HCT116 (cell line): ENCODE results near the gene TAF5. TPM values are rescaled to one million over a fixed set of nuclear protein-coding genes. Genes with fewer than 3 reads are reported as not detected.

ENCODE experiments used
- ATAC-seq: fragments of 200-7000 bp; cut with Tn5 transposase; 2 replicates; pipeline ENCODE4 v1.9.1; 2020; ENCODE audit warnings: mild to moderate bottlenecking, moderate library complexity
- BruUV-seq: library from RNA; stranded (reverse); fragments of 400-500 nt; replicated peaks from 2 replicates; lab custom pipeline; 2021; lab: Mats Ljungman, UMichigan
- CTCF ChIA-PET: fragments of 300-600 bp; sonication (Branson Sonifier 250); formaldehyde crosslinking; loops from one replicate; lab custom pipeline; 2021; ENCODE audit warnings: antibody characterized with exemption; lab: Charles Lee
- POLR2A ChIA-PET: fragments of 300-600, 350-600 bp; sonication (Branson Sonifier 250); formaldehyde crosslinking; loops from one replicate; lab custom pipeline; 2021; ENCODE audit warnings: antibody characterized with exemption; lab: Charles Lee
- RAD21 ChIA-PET, 2 experiments: fragments of 300-600 bp; sonication (Branson Sonifier 250); formaldehyde crosslinking; loops; one replicate each; lab custom pipeline; 2023; ENCODE audit warnings: low total read pairs in 2 of 2; ENCODE audit not compliant: uncharacterized antibody in 2 of 2, unreplicated experiment in 2 of 2, low non-redundant PET in 1 of 2; lab: Charles Lee
- DNase-seq: peaks from one replicate; pipeline ENCODE4 v3.0.0-alpha.2; 2010; ENCODE audit warnings: low read depth, low spot score
- H2AFZ ChIP-seq: fragments of 200-600 bp; shearing (Covaris generic), sonication (generic); 2 replicates; pipeline ENCODE4 v1.6.1; 2017; ENCODE audit warnings: low read depth, mixed run types, mixed read lengths, antibody characterized with exemption, low read length; ENCODE audit not compliant: poor library complexity, severe bottlenecking
- H3K27ac ChIP-seq: 2 replicates; pipeline ENCODE4 v1.5.1; 2012; ENCODE audit warnings: low read depth, low read length
- H3K27me3 ChIP-seq: fragments of 200-600 bp; sonication (generic); 2 replicates; pipeline ENCODE4 v1.6.1; 2016; ENCODE audit warnings: mixed run types, low read length, mixed read lengths; ENCODE audit not compliant: insufficient read depth
- H3K36me3 ChIP-seq, 2 experiments: fragments of 200-500 bp in 1 of 2; fragments of 200-600 bp in 1 of 2; sonication (Bioruptor generic) in 1 of 2; sonication (generic) in 1 of 2; 2 replicates each; pipeline versions ENCODE4 v1.5.1 to v1.6.1; 2014 to 2016; ENCODE audit warnings: low read length in 2 of 2, inconsistent platforms in 1 of 2, mixed read lengths in 1 of 2, mixed run types in 1 of 2; ENCODE audit not compliant: insufficient read depth in 2 of 2, control insufficient read depth in 1 of 2
- H3K4me1 ChIP-seq, 2 experiments: fragments of 200-600 bp in 1 of 2; sonication (generic) in 1 of 2; 2 replicates each; pipeline versions ENCODE4 v1.5.1 to v1.6.1; 2012 to 2017; ENCODE audit warnings: low read length in 2 of 2, inconsistent platforms in 1 of 2, mild to moderate bottlenecking in 1 of 2, mixed read lengths in 1 of 2, mixed run types in 1 of 2, moderate library complexity in 1 of 2; ENCODE audit not compliant: insufficient read depth in 2 of 2, control insufficient read depth in 1 of 2
- H3K4me2 ChIP-seq: fragments of 200-600 bp; sonication (generic); 2 replicates; pipeline ENCODE4 v1.6.1; 2017; ENCODE audit warnings: mixed run types, low read length, mixed read lengths
- H3K4me3 ChIP-seq, 2 experiments: fragments of 200-600 bp in 1 of 2; sonication (generic) in 1 of 2; replicated peaks in 1 of 2; 2 replicates each; pipeline ENCODE4 v1.5.1; 2011 to 2016; ENCODE audit warnings: low read length in 2 of 2, control low read depth in 1 of 2, low read depth in 1 of 2, mild to moderate bottlenecking in 1 of 2, mixed read lengths in 1 of 2, mixed run types in 1 of 2
- H3K79me2 ChIP-seq: fragments of 200-600 bp; sonication (generic); 2 replicates; pipeline ENCODE4 v1.6.1; 2017; ENCODE audit warnings: mild to moderate bottlenecking, mixed run types, low read length, moderate library complexity, mixed read lengths; ENCODE audit not compliant: insufficient read depth
- H3K9ac ChIP-seq: fragments of 200-600 bp; sonication (generic); 2 replicates; pipeline ENCODE4 v1.6.1; 2016; ENCODE audit warnings: low read length, mixed read lengths
- H3K9me2 ChIP-seq: fragments of 200-600 bp; sonication (generic), shearing (Covaris generic); 2 replicates; pipeline ENCODE4 v1.6.1; 2017; ENCODE audit warnings: mixed run types, mild to moderate bottlenecking, moderate library complexity; ENCODE audit not compliant: insufficient read depth
- H3K9me3 ChIP-seq, 2 experiments: fragments of 200-500 bp in 1 of 2; fragments of 200-600 bp in 1 of 2; sonication (Bioruptor generic) in 1 of 2; sonication (generic) in 1 of 2; 2 replicates each; pipeline ENCODE4 v1.6.1; 2014 to 2017; ENCODE audit warnings: low read length in 2 of 2, mixed read lengths in 2 of 2, inconsistent platforms in 1 of 2, low read depth in 1 of 2, mild to moderate bottlenecking in 1 of 2, mixed run types in 1 of 2, moderate library complexity in 1 of 2; ENCODE audit not compliant: control insufficient read depth in 1 of 2, insufficient read depth in 1 of 2
- H4K20me1 ChIP-seq: fragments of 200-600 bp; sonication (generic), shearing (Covaris generic); 2 replicates; pipeline ENCODE4 v1.6.1; 2017; ENCODE audit warnings: mixed run types, mild to moderate bottlenecking, moderate library complexity; ENCODE audit not compliant: insufficient read depth
- CBX3 ChIP-seq: IDR thresholded peaks from 2 replicates; pipeline ENCODE4 v1.6.1; 2012; ENCODE audit warnings: low read depth
- CEBPB ChIP-seq: IDR thresholded peaks from 2 replicates; pipeline ENCODE4 v1.6.1; 2012; ENCODE audit warnings: low read depth
- EGR1 ChIP-seq: IDR thresholded peaks from 2 replicates; pipeline ENCODE4 v1.6.1; 2012; ENCODE audit warnings: low read depth
- ELF1 ChIP-seq: IDR thresholded peaks from 2 replicates; pipeline ENCODE4 v1.6.1; 2012; ENCODE audit warnings: low read depth, borderline replicate concordance
- EZH2 ChIP-seq: fragments of 200-600 bp; sonication (generic); IDR thresholded peaks from 2 replicates; pipeline ENCODE4 v1.6.1; 2017; ENCODE audit warnings: antibody characterized with exemption, mixed run types
- EZH2phosphoT487 ChIP-seq: fragments of 200-600 bp; IDR thresholded peaks from 2 replicates; pipeline ENCODE4 v1.6.1; 2018; ENCODE audit warnings: antibody characterized with exemption, borderline replicate concordance
- RAD21 ChIP-seq: IDR thresholded peaks from 2 replicates; pipeline ENCODE4 v1.6.1; 2012; ENCODE audit warnings: low read depth, mild to moderate bottlenecking
- SIN3A ChIP-seq: IDR thresholded peaks from 2 replicates; pipeline ENCODE4 v1.6.1; 2012; ENCODE audit warnings: low read depth
- SP1 ChIP-seq: IDR thresholded peaks from 2 replicates; pipeline ENCODE4 v1.6.1; 2012; ENCODE audit warnings: low read depth
- TCF7L2 ChIP-seq: IDR thresholded peaks from 2 replicates; pipeline ENCODE4 v1.7.0; 2011; ENCODE audit warnings: borderline replicate concordance, inconsistent platforms; ENCODE audit not compliant: insufficient read depth, insufficient read length; ENCODE audit errors: extremely low read depth
- YY1 ChIP-seq: IDR thresholded peaks from 2 replicates; pipeline ENCODE4 v1.6.1; 2011; ENCODE audit warnings: low read length, low read depth, moderate library complexity, mild to moderate bottlenecking; ENCODE audit not compliant: insufficient replicate concordance; ENCODE audit errors: extremely low read depth
- ZFX ChIP-seq: fragments of 450-650 bp; IDR thresholded peaks from 2 replicates; pipeline ENCODE4 v1.6.1; 2017
- intact Hi-C: fragments of 100-400 bp; cut with micrococcal nuclease; formaldehyde crosslinking; loops from 2 replicates; pipeline ENCODE4 v1.10.0; 2022
- total RNA-seq: library from RNA; stranded (reverse); gene quantifications from one replicate; pipeline ENCODE4 v1.2.1, GENCODE V29; 2021; ENCODE audit not compliant: unreplicated experiment
- TF ChIP-seq, protein P1 (sequence below), 3 experiments: fragments of 200-600 bp in 1 of 3; sonication (generic) in 1 of 3; IDR thresholded peaks in 2 of 3; conservative IDR thresholded peaks in 1 of 3; 2 replicates each; pipeline ENCODE4 v1.5.1; 2012 to 2017; ENCODE audit warnings: low read depth in 2 of 3, low read length in 2 of 3, antibody characterized with exemption in 1 of 3, borderline replicate concordance in 1 of 3, control low read depth in 1 of 3, mild to moderate bottlenecking in 1 of 3, mixed read lengths in 1 of 3, mixed run types in 1 of 3, moderate library complexity in 1 of 3; ENCODE audit not compliant: insufficient read depth in 1 of 3

Gene TAF5
- total RNA-seq, 1 experiment from 2014 or later, result 9.2 TPM

DNA sequence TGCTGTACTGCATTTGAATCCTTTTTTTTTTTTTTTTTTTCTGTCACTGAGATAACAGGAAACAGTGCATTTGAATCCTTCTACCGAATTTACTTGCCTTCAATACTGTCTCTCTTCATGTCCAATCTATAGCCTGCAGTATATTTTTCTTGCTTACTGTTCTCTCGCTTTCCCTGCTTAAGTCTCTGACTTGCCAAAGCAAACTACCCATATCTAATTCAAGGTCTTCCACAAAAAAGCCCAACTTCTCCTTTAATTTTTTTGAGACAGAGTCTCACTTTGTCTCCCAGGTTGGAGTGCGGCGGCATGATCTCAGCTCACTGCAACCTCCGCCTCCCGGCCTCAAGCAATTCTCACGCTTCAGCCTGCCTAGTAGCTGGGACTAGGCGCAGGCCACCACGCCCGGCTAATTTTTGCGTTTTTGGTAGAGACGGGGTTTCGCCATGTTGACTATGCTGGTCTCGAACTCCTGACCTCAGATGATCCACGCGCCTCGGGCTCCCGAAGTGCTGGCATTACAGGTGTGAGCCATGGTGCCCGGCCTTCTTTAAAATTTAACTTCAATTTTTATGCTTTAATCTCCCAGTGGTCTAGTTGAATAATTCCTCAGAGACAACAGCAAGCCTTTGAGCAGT lies 29.5 kb downstream of the TAF5 start:
- Histone ChIP-seq H4K20me1 (peaks cover 11% of the 10 kb centered on the region; the same call in 1 of the 2 replicates), H3K27ac (peak overlapping the region; percentile 71), H3K9me2 (no peaks in the 10 kb centered on the region), H3K4me2 (peak overlapping the region; percentile 82), H3K9ac (peak overlapping the region; percentile 83), H3K79me2 (peaks cover 99% of the 10 kb centered on the region), H3K4me3 (peak overlapping the region; percentile 83 to 95), H2AFZ (no peak overlapping the region), H3K36me3 (peaks cover 37 to 58% of the 10 kb centered on the region in 2 experiments), H3K4me1 (peaks cover 13 to 27% of the 10 kb centered on the region in 2 experiments; a peak in 3 of 4 replicates), H3K27me3 (no peaks in the 10 kb centered on the region), H3K9me3 (no peaks in the 10 kb centered on the region)
- DNase-seq, result no peak
- no peak for ATAC-seq
- ChIA-PET RAD21 (no interaction called here), CTCF (interaction anchor here (0.6 kb wide), 1 partner anchor 152 kb away, joined by 3 read pairs; no protein-coding TSS in a partner anchor), POLR2A (interaction anchor here (1.2 kb wide), 1 partner anchor 27 kb away, joined by 3 read pairs; no protein-coding TSS in a partner anchor)
- BruUV-seq, result no TSS peak
- intact Hi-C loops, result loop anchor here (2.0 kb wide), 1 partner anchor 151 kb away; no protein-coding TSS in a partner anchor
- TF ChIP-seq EZH2 (no peak), YY1 (no peak), EGR1 (no peak), CEBPB (no peak), SP1 (no peak), SIN3A (no peak), ZFX (no peak)

DNA sequence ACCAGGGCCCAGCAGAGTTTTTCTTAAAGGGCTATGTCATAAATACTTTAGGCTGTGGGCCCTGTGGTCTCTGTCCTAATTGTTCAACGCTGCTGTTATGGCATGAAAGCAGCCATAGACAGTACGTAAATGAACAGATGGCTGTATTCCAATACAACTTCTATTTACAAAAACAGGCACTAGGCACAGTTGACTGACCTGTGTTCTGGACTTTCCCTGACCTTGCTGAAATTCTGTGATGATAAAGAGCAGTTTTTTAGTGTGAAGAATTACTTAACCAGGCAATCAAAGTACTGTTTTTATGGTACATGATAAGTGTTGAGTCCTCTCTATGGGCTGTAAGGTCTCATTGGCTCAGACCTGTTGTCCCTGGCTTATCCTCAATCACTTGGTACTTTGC lies 45.8 kb downstream of the TAF5 start:
- ChIA-PET RAD21 (no interaction called here), POLR2A (no interaction called here), CTCF (no interaction called here)
- H3K36me3 ChIP-seq, result peaks cover 80 to 88% of the 10 kb centered on the region in 2 experiments
- no peak for ATAC-seq
- TF ChIP-seq EZH2phosphoT487, result no peak
- no peak for TF ChIP-seq ELF1
- TF ChIP-seq TCF7L2, result no peak
- TF ChIP-seq, protein P1, sequence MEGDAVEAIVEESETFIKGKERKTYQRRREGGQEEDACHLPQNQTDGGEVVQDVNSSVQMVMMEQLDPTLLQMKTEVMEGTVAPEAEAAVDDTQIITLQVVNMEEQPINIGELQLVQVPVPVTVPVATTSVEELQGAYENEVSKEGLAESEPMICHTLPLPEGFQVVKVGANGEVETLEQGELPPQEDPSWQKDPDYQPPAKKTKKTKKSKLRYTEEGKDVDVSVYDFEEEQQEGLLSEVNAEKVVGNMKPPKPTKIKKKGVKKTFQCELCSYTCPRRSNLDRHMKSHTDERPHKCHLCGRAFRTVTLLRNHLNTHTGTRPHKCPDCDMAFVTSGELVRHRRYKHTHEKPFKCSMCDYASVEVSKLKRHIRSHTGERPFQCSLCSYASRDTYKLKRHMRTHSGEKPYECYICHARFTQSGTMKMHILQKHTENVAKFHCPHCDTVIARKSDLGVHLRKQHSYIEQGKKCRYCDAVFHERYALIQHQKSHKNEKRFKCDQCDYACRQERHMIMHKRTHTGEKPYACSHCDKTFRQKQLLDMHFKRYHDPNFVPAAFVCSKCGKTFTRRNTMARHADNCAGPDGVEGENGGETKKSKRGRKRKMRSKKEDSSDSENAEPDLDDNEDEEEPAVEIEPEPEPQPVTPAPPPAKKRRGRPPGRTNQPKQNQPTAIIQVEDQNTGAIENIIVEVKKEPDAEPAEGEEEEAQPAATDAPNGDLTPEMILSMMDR (IDR thresholded peaks at IDR 0.05 in 2 of 3, conservative IDR thresholded peaks at IDR 0.05 in 1 of 3; ENCODE audit: borderline replicate concordance in 1 of 3, insufficient read depth in 1 of 3, low read depth in 2 of 3, low read length in 2 of 3), result no peak
- no peak for TF ChIP-seq CBX3
- TF ChIP-seq RAD21, result no peak
- TF ChIP-seq ZFX, result no peak
- H3K9ac ChIP-seq, result no peak overlapping the region
- intact Hi-C loops, result no loop called here
- no peaks in the 10 kb centered on the region for H3K4me1 ChIP-seq
- H3K9me2 ChIP-seq, result no peaks in the 10 kb centered on the region
- no peaks in the 10 kb centered on the region for H3K9me3 ChIP-seq
- no peak overlapping the region for H2AFZ ChIP-seq
- BruUV-seq, result no TSS peak
- H3K27ac ChIP-seq, result no peak overlapping the region
- H3K27me3 ChIP-seq, result no peaks in the 10 kb centered on the region
- peaks cover 12% of the 10 kb centered on the region; the same call in 1 of the 2 replicates for H4K20me1 ChIP-seq
- H3K4me3 ChIP-seq, result no peak overlapping the region
- H3K4me2 ChIP-seq, result no peak overlapping the region
- no peak for DNase-seq
- peaks cover 50% of the 10 kb centered on the region; the same call in 1 of the 2 replicates for H3K79me2 ChIP-seq
